GM12801 (cell line): ENCODE results near the gene GABPA.

ENCODE experiments used
- TF ChIP-seq, protein P1 (sequence below): IDR thresholded peaks from one replicate; pipeline ENCODE4 v1.5.1; 2011; ENCODE audit warnings: control low read depth; ENCODE audit not compliant: insufficient read length; ENCODE audit errors: extremely low read depth

The GABPA gene

GRCh38 chr21:25708467-25709065 is 26.2 kb upstream of the GABPA start:
- TF ChIP-seq, protein P1, sequence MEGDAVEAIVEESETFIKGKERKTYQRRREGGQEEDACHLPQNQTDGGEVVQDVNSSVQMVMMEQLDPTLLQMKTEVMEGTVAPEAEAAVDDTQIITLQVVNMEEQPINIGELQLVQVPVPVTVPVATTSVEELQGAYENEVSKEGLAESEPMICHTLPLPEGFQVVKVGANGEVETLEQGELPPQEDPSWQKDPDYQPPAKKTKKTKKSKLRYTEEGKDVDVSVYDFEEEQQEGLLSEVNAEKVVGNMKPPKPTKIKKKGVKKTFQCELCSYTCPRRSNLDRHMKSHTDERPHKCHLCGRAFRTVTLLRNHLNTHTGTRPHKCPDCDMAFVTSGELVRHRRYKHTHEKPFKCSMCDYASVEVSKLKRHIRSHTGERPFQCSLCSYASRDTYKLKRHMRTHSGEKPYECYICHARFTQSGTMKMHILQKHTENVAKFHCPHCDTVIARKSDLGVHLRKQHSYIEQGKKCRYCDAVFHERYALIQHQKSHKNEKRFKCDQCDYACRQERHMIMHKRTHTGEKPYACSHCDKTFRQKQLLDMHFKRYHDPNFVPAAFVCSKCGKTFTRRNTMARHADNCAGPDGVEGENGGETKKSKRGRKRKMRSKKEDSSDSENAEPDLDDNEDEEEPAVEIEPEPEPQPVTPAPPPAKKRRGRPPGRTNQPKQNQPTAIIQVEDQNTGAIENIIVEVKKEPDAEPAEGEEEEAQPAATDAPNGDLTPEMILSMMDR, result no peak

- TF ChIP-seq, protein P1, result no peak
Measured at GRCh38 chr21:25709684-25710265, 25.0 kb upstream of the GABPA start.

GRCh38 chr21:25710550-25710949 is 24.2 kb upstream of the GABPA start:
- TF ChIP-seq, protein P1, result no peak

DNA sequence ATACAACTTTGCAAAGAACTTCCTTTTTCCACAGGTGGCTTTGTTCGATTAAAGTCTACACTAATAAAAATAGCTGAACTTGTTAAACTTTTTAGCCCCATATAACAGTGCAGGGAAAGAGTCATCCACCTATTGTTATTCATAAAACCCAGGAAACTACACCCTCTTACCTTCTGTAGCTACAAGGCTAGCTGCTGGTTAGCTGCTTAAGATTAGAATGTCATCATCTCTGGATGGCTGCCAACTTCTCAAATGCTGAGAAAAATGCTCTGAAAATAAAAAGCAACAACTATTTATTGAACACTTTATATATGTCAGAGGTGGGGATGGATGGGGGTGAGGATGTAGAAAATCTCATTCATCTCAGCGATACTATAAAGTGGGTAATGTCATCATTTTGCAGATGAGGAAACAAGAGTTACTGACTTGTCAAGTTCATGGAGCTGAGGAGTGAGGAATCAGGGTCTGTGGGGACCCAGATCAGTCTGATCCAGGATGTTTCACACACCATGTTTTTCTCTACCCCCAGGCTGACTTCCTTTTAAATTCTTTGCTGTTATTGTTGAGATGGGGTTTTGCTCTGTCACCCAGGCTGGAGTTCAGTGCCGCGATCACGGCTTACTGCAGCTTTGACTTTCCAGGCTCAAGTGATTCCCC is 17.2 kb upstream of the GABPA start:
- TF ChIP-seq, protein P1, result no peak

DNA sequence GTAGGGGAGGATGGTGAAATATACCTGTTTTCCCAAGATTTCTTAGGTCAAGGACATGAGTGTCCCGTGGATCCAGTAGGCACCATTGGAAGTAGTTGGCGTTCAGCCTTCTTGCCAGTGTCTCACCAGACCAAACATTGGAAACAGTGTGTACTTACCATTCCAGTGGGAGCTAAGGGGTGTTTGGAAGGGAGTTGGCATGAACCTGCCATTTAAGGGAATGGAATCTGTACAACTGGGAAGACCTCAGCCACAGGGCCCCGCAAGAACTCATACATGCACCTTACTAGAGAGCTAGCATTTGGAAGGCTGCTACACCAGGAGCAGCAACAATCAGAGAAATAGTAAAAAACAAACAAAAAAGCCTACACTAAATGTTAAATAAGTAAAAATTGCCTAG is 12.8 kb upstream of the GABPA start:
- TF ChIP-seq, protein P1, result no peak

DNA sequence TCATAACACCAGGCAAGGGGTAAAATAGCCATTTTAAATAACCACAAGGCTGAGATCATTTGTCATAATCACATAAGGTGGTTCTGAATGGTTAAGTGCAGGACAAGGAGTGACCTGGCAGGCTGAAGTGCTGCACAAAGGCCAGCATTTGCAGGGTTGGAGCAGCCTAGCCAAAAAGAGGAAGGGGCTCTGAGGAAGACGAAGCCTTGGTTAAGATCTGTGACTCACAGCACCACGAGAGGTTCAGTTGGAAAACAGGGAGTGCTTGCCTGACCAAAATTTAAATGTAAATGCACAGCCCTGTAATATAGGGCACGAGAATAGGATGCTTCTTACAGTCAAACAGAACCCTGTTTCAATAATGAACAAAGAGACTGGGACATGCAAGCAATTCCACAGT is 12.1 kb upstream of the GABPA start:
- TF ChIP-seq, protein P1, result no peak

DNA sequence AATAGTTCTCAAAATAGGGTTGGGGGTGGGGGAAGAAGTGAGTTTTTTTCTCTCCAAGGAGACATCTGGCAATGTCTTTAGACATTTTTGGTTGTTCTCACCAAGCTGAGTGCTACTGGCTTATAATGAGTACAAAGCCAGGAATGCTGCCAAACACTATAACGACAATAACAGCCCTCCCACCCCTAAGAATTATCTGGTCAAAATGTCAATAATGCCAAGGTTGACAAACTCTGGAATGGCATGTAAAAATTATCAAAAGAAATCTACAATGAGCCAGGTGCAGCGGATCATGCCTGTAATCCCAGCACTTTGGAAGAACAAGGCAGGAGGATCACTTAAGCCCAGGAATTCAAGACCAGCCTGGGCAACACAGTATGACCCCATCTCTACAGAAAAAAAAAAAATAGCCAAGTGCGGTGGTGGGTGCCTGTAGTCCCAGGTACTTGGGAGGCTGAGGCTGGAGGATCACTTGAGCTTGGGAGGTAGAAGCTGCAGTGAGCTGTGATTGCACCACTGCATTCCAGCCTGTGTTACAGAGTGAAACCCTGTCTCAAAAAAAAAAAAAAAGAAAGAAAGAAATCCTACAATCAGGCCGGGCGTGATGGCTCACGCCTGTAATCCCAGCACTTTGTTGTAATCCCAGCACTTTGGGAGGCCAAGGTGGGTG is 2.5 kb upstream of the GABPA start:
- TF ChIP-seq, protein P1, result no peak
